HEK293 (cell line): ENCODE measurements around the gene ASPHD1.

Source experiments
- KLF1 ChIP-seq: fragments of 450-650 bp; formaldehyde crosslinking; IDR thresholded peaks from 2 replicates; pipeline ENCODE4 v1.5.1; 2016; ENCODE audit warnings: missing biosample characterization, missing genetic modification characterization
- ZNF121 ChIP-seq: fragments of 450-650 bp; formaldehyde crosslinking; IDR thresholded peaks from 2 replicates; pipeline ENCODE4 v1.5.1; 2016; ENCODE audit warnings: missing biosample characterization, missing genetic modification characterization
- ZNF138 ChIP-seq: fragments of 450-650 bp; formaldehyde crosslinking; IDR thresholded peaks from 2 replicates; pipeline ENCODE4 v1.5.1; 2016; ENCODE audit warnings: missing biosample characterization, missing genetic modification characterization, borderline replicate concordance
- TF ChIP-seq, protein P1 (sequence below): fragments of 450-650 bp; formaldehyde crosslinking; IDR thresholded peaks from 2 replicates; pipeline ENCODE4 v1.5.1; 2016; ENCODE audit warnings: missing biosample characterization, missing genetic modification characterization

DNA sequence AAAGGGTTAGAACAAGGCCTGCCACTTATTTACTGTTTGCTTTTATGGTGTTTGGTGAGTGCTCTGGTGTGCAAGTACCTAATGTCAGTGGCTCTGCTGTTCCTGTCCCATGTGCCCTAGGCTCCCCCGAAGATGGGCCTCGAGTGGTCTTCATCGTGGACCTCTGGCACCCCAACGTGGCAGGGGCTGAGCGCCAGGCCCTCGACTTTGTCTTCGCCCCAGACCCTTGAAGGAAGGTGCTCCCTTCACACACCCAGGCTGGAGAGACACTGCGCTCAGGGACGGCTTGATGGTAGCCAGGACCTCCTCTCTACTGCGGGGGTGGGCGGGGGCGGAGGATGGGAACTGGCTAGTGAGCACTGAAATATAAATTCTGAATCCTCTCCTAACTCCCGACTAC, 5.4 kb downstream of the ASPHD1 start:
- no peak for TF ChIP-seq KLF1
- TF ChIP-seq, protein P1, sequence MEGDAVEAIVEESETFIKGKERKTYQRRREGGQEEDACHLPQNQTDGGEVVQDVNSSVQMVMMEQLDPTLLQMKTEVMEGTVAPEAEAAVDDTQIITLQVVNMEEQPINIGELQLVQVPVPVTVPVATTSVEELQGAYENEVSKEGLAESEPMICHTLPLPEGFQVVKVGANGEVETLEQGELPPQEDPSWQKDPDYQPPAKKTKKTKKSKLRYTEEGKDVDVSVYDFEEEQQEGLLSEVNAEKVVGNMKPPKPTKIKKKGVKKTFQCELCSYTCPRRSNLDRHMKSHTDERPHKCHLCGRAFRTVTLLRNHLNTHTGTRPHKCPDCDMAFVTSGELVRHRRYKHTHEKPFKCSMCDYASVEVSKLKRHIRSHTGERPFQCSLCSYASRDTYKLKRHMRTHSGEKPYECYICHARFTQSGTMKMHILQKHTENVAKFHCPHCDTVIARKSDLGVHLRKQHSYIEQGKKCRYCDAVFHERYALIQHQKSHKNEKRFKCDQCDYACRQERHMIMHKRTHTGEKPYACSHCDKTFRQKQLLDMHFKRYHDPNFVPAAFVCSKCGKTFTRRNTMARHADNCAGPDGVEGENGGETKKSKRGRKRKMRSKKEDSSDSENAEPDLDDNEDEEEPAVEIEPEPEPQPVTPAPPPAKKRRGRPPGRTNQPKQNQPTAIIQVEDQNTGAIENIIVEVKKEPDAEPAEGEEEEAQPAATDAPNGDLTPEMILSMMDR (tag by site-specific recombination): no peak
- TF ChIP-seq ZNF121 (tag by site-specific recombination): no peak
- no peak for TF ChIP-seq ZNF138
